WTC11 (cell line): ENCODE measurements around the gene CAPN9. TPM values are rescaled to one million over a fixed set of nuclear protein-coding genes. Genes with fewer than 3 reads are reported as not detected.
"Not testable (repeated sequence)": the region's sequence is repeated elsewhere in the genome, so short reads cannot be mapped to it uniquely, and the experiment has no call there.

Experiments
- ATAC-seq: fragments of 200-7000 bp; cut with Tn5 transposase; 2 replicates; pipeline ENCODE4 v1.10.0; 2021; ENCODE audit warnings: mild to moderate bottlenecking, moderate library complexity
- CTCF ChIA-PET: fragments of 300-600 bp; sonication (Branson Sonifier 250); formaldehyde crosslinking; loops from one replicate; lab custom pipeline; 2021; ENCODE audit warnings: antibody characterized with exemption; lab: Charles Lee
- POLR2A ChIA-PET: fragments of 350-600 bp; sonication (Branson Sonifier 250); formaldehyde crosslinking; loops from one replicate; lab custom pipeline; 2021; ENCODE audit warnings: antibody characterized with exemption; lab: Charles Lee
- DNase-seq: peaks from one replicate; pipeline ENCODE4 v3.0.0; 2021; ENCODE audit warnings: low spot score
- H3K27ac Mint-ChIP-seq: 2 replicates; pipeline ENCODE4 v1.8.0; 2021; ENCODE audit warnings: mixed read lengths
- H3K27me3 Mint-ChIP-seq: 2 replicates; pipeline ENCODE4 v1.8.0; 2021; ENCODE audit warnings: low read depth, mild to moderate bottlenecking, moderate library complexity, mixed read lengths
- H3K36me3 Mint-ChIP-seq: 2 replicates; pipeline ENCODE4 v1.8.0; 2021; ENCODE audit warnings: mixed read lengths
- H3K4me1 Mint-ChIP-seq: 2 replicates; pipeline ENCODE4 v1.8.0; 2022; ENCODE audit warnings: mixed read lengths
- H3K4me3 Mint-ChIP-seq: 2 replicates; pipeline ENCODE4 v1.8.0; 2021; ENCODE audit warnings: mild to moderate bottlenecking, moderate library complexity, mixed read lengths
- H3K9me3 Mint-ChIP-seq: 2 replicates; pipeline ENCODE4 v1.8.0; 2021; ENCODE audit warnings: mixed read lengths
- ATF1 ChIP-seq: sonication (generic); formaldehyde crosslinking; IDR thresholded peaks from 2 replicates; pipeline ENCODE4 v1.8.1; 2023; ENCODE audit warnings: mild to moderate bottlenecking, moderate library complexity, missing genetic modification reagents
- ATF2 ChIP-seq: sonication (generic); formaldehyde crosslinking; IDR thresholded peaks from 2 replicates; pipeline ENCODE4 v1.8.1; 2022; ENCODE audit warnings: low read depth, missing genetic modification reagents, borderline replicate concordance
- CBFB ChIP-seq: sonication (generic); formaldehyde crosslinking; IDR thresholded peaks from 2 replicates; pipeline ENCODE4 v1.8.1; 2022; ENCODE audit warnings: mild to moderate bottlenecking, low read depth, missing genetic modification reagents
- CTCF ChIP-seq: fragments of 200-600 bp; IDR thresholded peaks from 2 replicates; pipeline ENCODE4 v1.8.0; 2022; ENCODE audit warnings: antibody characterized with exemption
- ELF4 ChIP-seq: sonication (generic); formaldehyde crosslinking; IDR thresholded peaks from 2 replicates; pipeline ENCODE4 v1.8.1; 2022; ENCODE audit warnings: low read depth, mild to moderate bottlenecking, moderate library complexity, missing genetic modification reagents
- ESRRA ChIP-seq: sonication (generic); formaldehyde crosslinking; IDR thresholded peaks from 2 replicates; pipeline ENCODE4 v1.8.1; 2022; ENCODE audit warnings: mild to moderate bottlenecking, missing genetic modification reagents, borderline replicate concordance
- HMGXB4 ChIP-seq: sonication (generic); formaldehyde crosslinking; IDR thresholded peaks from 2 replicates; pipeline ENCODE4 v1.8.1; 2023; ENCODE audit warnings: mild to moderate bottlenecking, moderate library complexity, missing genetic modification reagents
- IRF2 ChIP-seq: sonication (generic); formaldehyde crosslinking; IDR thresholded peaks from 2 replicates; pipeline ENCODE4 v1.8.0; 2022; ENCODE audit warnings: low read depth, missing genetic modification reagents, borderline replicate concordance
- KAT7 ChIP-seq: sonication (generic); formaldehyde crosslinking; IDR thresholded peaks from 2 replicates; pipeline ENCODE4 v1.8.1; 2023; ENCODE audit warnings: missing genetic modification reagents, mild to moderate bottlenecking, borderline replicate concordance
- NFE2L1 ChIP-seq: sonication (generic); formaldehyde crosslinking; IDR thresholded peaks from 2 replicates; pipeline ENCODE4 v1.8.1; 2023; ENCODE audit warnings: missing genetic modification reagents
- TCF7 ChIP-seq: sonication (generic); formaldehyde crosslinking; IDR thresholded peaks from 2 replicates; pipeline ENCODE4 v1.8.0; 2022; ENCODE audit warnings: mild to moderate bottlenecking, low read depth, missing genetic modification reagents, moderate library complexity
- TEAD1 ChIP-seq: sonication (generic); formaldehyde crosslinking; IDR thresholded peaks from 2 replicates; pipeline ENCODE4 v1.8.0; 2022; ENCODE audit warnings: mild to moderate bottlenecking, missing genetic modification reagents
- TEAD4 ChIP-seq: sonication (generic); formaldehyde crosslinking; IDR thresholded peaks from 2 replicates; pipeline ENCODE4 v1.8.0; 2022; ENCODE audit warnings: mild to moderate bottlenecking, missing genetic modification reagents
- ZBTB21 ChIP-seq: sonication (generic); formaldehyde crosslinking; IDR thresholded peaks from 2 replicates; pipeline ENCODE4 v1.8.1; 2023; ENCODE audit warnings: mild to moderate bottlenecking, missing genetic modification reagents, borderline replicate concordance
- ZNF121 ChIP-seq: sonication (generic); formaldehyde crosslinking; IDR thresholded peaks from 2 replicates; pipeline ENCODE4 v1.8.0; 2023; ENCODE audit warnings: missing genetic modification reagents
- ZNF317 ChIP-seq: sonication (generic); formaldehyde crosslinking; IDR thresholded peaks from 2 replicates; pipeline ENCODE4 v1.8.1; 2023; ENCODE audit warnings: low read depth, mild to moderate bottlenecking, moderate library complexity, missing genetic modification reagents, borderline replicate concordance
- ZNF396 ChIP-seq: fragments of 250-450 bp; sonication (Bioruptor Pico); IDR thresholded peaks from 2 replicates; pipeline ENCODE4 v1.8.0; 2021; ENCODE audit warnings: mild to moderate bottlenecking, moderate library complexity, borderline replicate concordance
- ZNF416 ChIP-seq: fragments of 250-450 bp; sonication (Bioruptor Pico); IDR thresholded peaks from 2 replicates; pipeline ENCODE4 v1.9.0; 2021; ENCODE audit warnings: mild to moderate bottlenecking, inconsistent platforms
- total RNA-seq: library from RNA; stranded (reverse); gene quantifications from 3 replicates; pipeline ENCODE4 v1.2.3, GENCODE V29; 2021

Gene CAPN9
- total RNA-seq, 1 experiment from 2014 or later = not detected

- Mint-ChIP-seq H3K9me3 (no peaks in the 10 kb centered on the region), H3K4me3 (no peak overlapping the region), H3K36me3 (peaks cover 38% of the 10 kb centered on the region), H3K27me3 (no peaks in the 10 kb centered on the region), H3K4me1 (no peaks in the 10 kb centered on the region), H3K27ac (no peak overlapping the region)
- ATAC-seq (no peak), DNase-seq (no peak)
- CTCF ChIA-PET = no interaction called here
- POLR2A ChIA-PET = no interaction called here
- TF ChIP-seq TEAD1 (CRISPR knock-in tag) (no peak), ELF4 (no peak), ATF1 (CRISPR knock-in tag) (no peak), ZNF416 (no peak), CBFB (CRISPR knock-in tag) (no peak), ZNF317 (CRISPR knock-in tag) (no peak), KAT7 (no peak)
Observed at GRCh38 chr1:230842801-230843200, 95.6 kb downstream of the CAPN9 start.

- no peaks in the 10 kb centered on the region; the same call in 1 of the 2 replicates for H3K27me3 Mint-ChIP-seq
- TF ChIP-seq NFE2L1 (no peak), ATF2 (CRISPR knock-in tag) (no peak), CTCF (no peak), TCF7 (CRISPR knock-in tag) (no peak), ZNF121 (no peak), ZNF396 (CRISPR knock-in tag) (no peak), ZBTB21 (CRISPR knock-in tag) (no peak), HMGXB4 (CRISPR knock-in tag) (no peak), KAT7 (no peak), ESRRA (CRISPR knock-in tag) (no peak), IRF2 (CRISPR knock-in tag) (no peak)
- TF ChIP-seq, all 79 proteins: peak for 0
- DNase-seq (no peak), ATAC-seq (no peak)
- no peaks in the 10 kb centered on the region for H3K4me1 Mint-ChIP-seq
- H3K9me3 Mint-ChIP-seq = no peaks in the 10 kb centered on the region
- H3K36me3 Mint-ChIP-seq = peaks cover 33% of the 10 kb centered on the region
- CTCF ChIA-PET = no interaction called here
- no peak overlapping the region for H3K27ac Mint-ChIP-seq
- POLR2A ChIA-PET = no interaction called here
- H3K4me3 Mint-ChIP-seq = no peak overlapping the region
Observed at GRCh38 chr1:230843503-230844309, 96.5 kb downstream of the CAPN9 start.

- DNase-seq (no peak), ATAC-seq (no peak)
- Mint-ChIP-seq H3K9me3 (no peaks in the 10 kb centered on the region), H3K36me3 (peaks cover 27% of the 10 kb centered on the region), H3K27me3 (no peaks in the 10 kb centered on the region; the same call in 1 of the 2 replicates), H3K4me1 (peaks cover under 1% of the 10 kb centered on the region), H3K27ac (no peak overlapping the region), H3K4me3 (no peak overlapping the region)
- ChIA-PET CTCF (no interaction called here), POLR2A (interaction anchor here (0.8 kb wide), 1 partner anchor 934 kb away, joined by 5 read pairs; no protein-coding TSS in a partner anchor)
- TF ChIP-seq TEAD4 (CRISPR knock-in tag) = no peak
Observed at GRCh38 chr1:230844561-230844960, 97.4 kb downstream of the CAPN9 start.

- ChIA-PET CTCF (interaction anchor here (0.6 kb wide), 1 partner anchor 24 kb away, joined by 3 read pairs; no protein-coding TSS in a partner anchor), POLR2A (interaction anchor here (0.8 kb wide), 1 partner anchor 933 kb away, joined by 5 read pairs; no protein-coding TSS in a partner anchor)
- H3K36me3 Mint-ChIP-seq = peaks cover 25% of the 10 kb centered on the region
- ATAC-seq, H3K27me3 Mint-ChIP-seq, H3K4me1 Mint-ChIP-seq, DNase-seq, H3K4me3 Mint-ChIP-seq, H3K27ac Mint-ChIP-seq, H3K9me3 Mint-ChIP-seq: not testable (repeated sequence)
Observed at GRCh38 chr1:230845184-230845583, 98.0 kb downstream of the CAPN9 start.
